GM06990 (cell line): Measurements from ENCODE around the gene FAM98A.

Source experiments
- DNase-seq: peaks from one replicate; pipeline ENCODE4 v3.0.0-alpha.2; 2011; ENCODE audit not compliant: insufficient read length; ENCODE audit errors: extremely low read depth
- H3K27me3 ChIP-seq: replicated peaks from 2 replicates; pipeline ENCODE4 v1.6.0; 2011; ENCODE audit warnings: low read length; ENCODE audit not compliant: control insufficient read depth, insufficient read depth
- H3K36me3 ChIP-seq: 2 replicates; pipeline ENCODE4 v1.5.1; 2011; ENCODE audit warnings: low read length; ENCODE audit not compliant: control insufficient read depth, insufficient read depth
- H3K4me3 ChIP-seq: replicated peaks from 2 replicates; pipeline ENCODE4 v1.5.1; 2011; ENCODE audit warnings: low read depth, mild to moderate bottlenecking, control low read depth, low read length
- CTCF ChIP-seq: IDR thresholded peaks from 2 replicates; pipeline ENCODE4 v1.5.1; 2011; ENCODE audit warnings: low read length, control low read depth, mild to moderate bottlenecking, inconsistent platforms; ENCODE audit not compliant: insufficient read depth, poor library complexity, severe bottlenecking

FAM98A gene

GRCh38 chr2:33606100-33606499 is 7.0 kb upstream of the FAM98A start:
- H3K27me3 ChIP-seq, result no peaks in the 10 kb centered on the region
- H3K36me3 ChIP-seq, result no peaks in the 10 kb centered on the region

DNA sequence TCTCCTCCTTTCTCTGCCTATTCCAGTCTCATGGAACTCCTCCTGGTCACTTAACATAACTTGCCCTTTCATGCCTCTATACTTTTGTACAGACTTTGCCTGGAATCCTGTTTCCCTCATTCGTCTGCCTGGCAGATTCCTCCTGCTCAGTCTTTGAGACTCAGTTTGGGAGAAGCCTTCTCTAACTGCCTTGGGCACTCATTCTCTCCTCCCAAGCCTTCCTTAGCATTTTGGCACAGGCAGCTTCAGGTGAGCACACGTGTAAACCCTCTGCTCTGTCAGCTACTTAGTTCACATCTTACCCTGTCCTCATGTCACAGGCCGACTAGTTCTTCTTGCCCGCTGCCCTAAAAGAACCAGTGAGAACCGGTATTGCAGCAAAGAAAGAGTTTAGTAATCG is 6.0 kb upstream of the FAM98A start:
- no peaks in the 10 kb centered on the region for H3K36me3 ChIP-seq
- TF ChIP-seq CTCF, result no peak
- H3K27me3 ChIP-seq, result no peaks in the 10 kb centered on the region
- no peak for DNase-seq
- H3K4me3 ChIP-seq, result no peak overlapping the region

More at GRCh38 chr2:33606100-33606499, 7.0 kb upstream of the FAM98A start:
- TF ChIP-seq CTCF, result no peak
- H3K4me3 ChIP-seq, result no peak overlapping the region
- DNase-seq, result no peak

- Histone ChIP-seq H3K4me3 (no peak overlapping the region), H3K36me3 (no peaks in the 10 kb centered on the region), H3K27me3 (no peaks in the 10 kb centered on the region)
- no peak for DNase-seq
- no peak for TF ChIP-seq CTCF
These were observed 4.3 kb upstream of the FAM98A start for GRCh38 chr2:33603416-33603815.

DNA sequence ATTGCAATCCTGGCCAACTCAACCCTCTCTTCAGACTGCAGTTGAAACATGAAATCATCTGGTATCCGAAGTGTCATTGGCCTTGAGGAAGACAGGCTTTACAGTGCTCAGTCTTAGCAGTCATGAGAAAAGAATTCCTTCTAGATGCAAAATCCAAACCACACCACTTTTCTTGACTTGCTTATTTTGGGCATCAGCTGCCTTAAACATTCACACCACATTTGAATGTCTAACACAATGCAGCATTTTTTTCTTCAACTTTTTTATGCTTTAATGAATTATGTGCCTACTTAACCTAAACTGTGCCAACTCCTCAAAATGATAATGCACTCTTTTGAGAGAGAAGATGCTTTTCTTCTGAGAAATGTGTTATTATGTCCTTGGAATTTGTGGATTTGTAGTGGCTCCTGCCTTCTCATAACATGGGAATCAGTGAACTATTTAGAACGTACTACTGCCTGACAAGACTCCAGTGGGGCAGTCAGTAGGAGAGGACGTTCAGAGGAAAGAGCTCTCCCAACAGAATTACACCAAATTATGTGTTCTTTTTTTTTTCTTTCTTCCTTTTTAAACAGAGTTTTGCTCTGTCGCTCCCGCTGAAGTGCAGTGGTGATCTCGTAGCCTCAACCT is 3.2 kb upstream of the FAM98A start:
- no peak for TF ChIP-seq CTCF
- Histone ChIP-seq H3K36me3 (no peaks in the 10 kb centered on the region), H3K27me3 (no peaks in the 10 kb centered on the region), H3K4me3 (no peak overlapping the region)
- no peak for DNase-seq

DNA sequence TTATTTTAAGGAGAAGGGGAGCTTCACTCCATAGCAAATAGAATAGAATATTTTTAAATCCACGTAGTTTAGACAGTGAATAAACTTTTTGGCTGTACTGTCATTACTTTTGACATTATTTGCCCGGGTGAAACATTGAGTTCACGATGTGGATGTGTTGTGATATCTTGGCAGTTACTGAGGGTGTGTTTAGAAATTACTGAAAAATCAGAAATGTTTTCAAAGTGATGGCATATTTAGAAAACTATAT is 769 bp upstream of the FAM98A start:
- no peak for DNase-seq
- TF ChIP-seq CTCF, result no peak
- Histone ChIP-seq H3K27me3 (no peaks in the 10 kb centered on the region), H3K4me3 (peak overlapping the region; percentile 95), H3K36me3 (no peaks in the 10 kb centered on the region; the same call in 1 of the 2 replicates)

DNA sequence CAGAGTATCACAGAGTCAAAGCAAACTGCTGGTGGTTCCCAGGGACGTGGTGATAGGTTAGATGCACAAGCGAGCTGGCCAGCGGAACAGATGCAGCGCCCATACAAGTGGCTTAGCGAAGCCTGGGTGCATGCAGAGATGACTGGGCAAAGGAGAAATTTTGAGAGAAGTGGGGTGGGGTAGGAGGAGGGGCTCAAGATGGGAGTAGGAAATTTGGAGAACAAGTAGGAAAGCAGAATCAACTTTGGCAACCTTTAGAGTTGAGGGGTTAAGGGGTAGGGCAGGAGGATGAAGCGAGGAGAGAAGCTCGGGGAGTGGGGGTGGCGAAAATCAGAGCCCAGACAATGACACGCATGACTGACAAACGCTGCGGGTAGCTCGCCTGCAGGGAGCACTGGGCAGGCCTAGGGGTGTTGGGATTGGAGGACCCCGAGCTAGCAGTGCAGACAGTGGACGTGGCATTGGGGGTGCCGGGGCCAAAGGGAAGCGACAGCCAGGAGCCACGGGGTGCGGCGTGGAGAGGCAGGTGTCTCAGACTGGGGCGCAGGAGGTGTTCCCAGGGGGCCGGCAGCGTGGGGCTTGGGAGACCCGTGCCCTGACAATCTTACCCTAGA is 431 bp downstream of the FAM98A start:
- no peak for TF ChIP-seq CTCF
- H3K4me3 ChIP-seq, result peak overlapping the region; percentile 95
- DNase-seq, result peak; percentile 46

More for the DNA sequence above, 431 bp downstream of the FAM98A start:
- H3K36me3 ChIP-seq, result no peaks in the 10 kb centered on the region; the same call in 1 of the 2 replicates
- no peaks in the 10 kb centered on the region for H3K27me3 ChIP-seq
